WTC11 (cell line): ENCODE measurements around the gene GALNTL6. TPM values are rescaled to one million over a fixed set of nuclear protein-coding genes. Genes with fewer than 3 reads are reported as not detected.
A peak's percentile ranks its signal among the peaks of the same experiment; 100 is the strongest.

Experiments used
- ATAC-seq: fragments of 200-7000 bp; cut with Tn5 transposase; 2 replicates; pipeline ENCODE4 v1.10.0; 2021; ENCODE audit warnings: mild to moderate bottlenecking, moderate library complexity
- CTCF ChIA-PET: fragments of 300-600 bp; sonication (Branson Sonifier 250); formaldehyde crosslinking; loops from one replicate; lab custom pipeline; 2021; ENCODE audit warnings: antibody characterized with exemption; lab: Charles Lee
- POLR2A ChIA-PET: fragments of 350-600 bp; sonication (Branson Sonifier 250); formaldehyde crosslinking; loops from one replicate; lab custom pipeline; 2021; ENCODE audit warnings: antibody characterized with exemption; lab: Charles Lee
- DNase-seq: peaks from one replicate; pipeline ENCODE4 v3.0.0; 2021; ENCODE audit warnings: low spot score
- H3K27ac Mint-ChIP-seq: 2 replicates; pipeline ENCODE4 v1.8.0; 2021; ENCODE audit warnings: mixed read lengths
- H3K27me3 Mint-ChIP-seq: 2 replicates; pipeline ENCODE4 v1.8.0; 2021; ENCODE audit warnings: low read depth, mild to moderate bottlenecking, moderate library complexity, mixed read lengths
- H3K36me3 Mint-ChIP-seq: 2 replicates; pipeline ENCODE4 v1.8.0; 2021; ENCODE audit warnings: mixed read lengths
- H3K4me1 Mint-ChIP-seq: 2 replicates; pipeline ENCODE4 v1.8.0; 2022; ENCODE audit warnings: mixed read lengths
- H3K4me3 Mint-ChIP-seq: 2 replicates; pipeline ENCODE4 v1.8.0; 2021; ENCODE audit warnings: mild to moderate bottlenecking, moderate library complexity, mixed read lengths
- H3K9me3 Mint-ChIP-seq: 2 replicates; pipeline ENCODE4 v1.8.0; 2021; ENCODE audit warnings: mixed read lengths
- ATF6 ChIP-seq: sonication (generic); formaldehyde crosslinking; IDR thresholded peaks from 2 replicates; pipeline ENCODE4 v1.8.1; 2023; ENCODE audit warnings: mild to moderate bottlenecking, missing genetic modification reagents
- CREB1 ChIP-seq: sonication (generic); formaldehyde crosslinking; IDR thresholded peaks from 2 replicates; pipeline ENCODE4 v1.8.0; 2023; ENCODE audit warnings: mild to moderate bottlenecking, missing genetic modification reagents
- HMGXB4 ChIP-seq: sonication (generic); formaldehyde crosslinking; IDR thresholded peaks from 2 replicates; pipeline ENCODE4 v1.8.1; 2023; ENCODE audit warnings: mild to moderate bottlenecking, moderate library complexity, missing genetic modification reagents
- IRF2 ChIP-seq: sonication (generic); formaldehyde crosslinking; IDR thresholded peaks from 2 replicates; pipeline ENCODE4 v1.8.0; 2022; ENCODE audit warnings: low read depth, missing genetic modification reagents, borderline replicate concordance
- KAT7 ChIP-seq: sonication (generic); formaldehyde crosslinking; IDR thresholded peaks from 2 replicates; pipeline ENCODE4 v1.8.1; 2023; ENCODE audit warnings: missing genetic modification reagents, mild to moderate bottlenecking, borderline replicate concordance
- MXD4 ChIP-seq: fragments of 250-450 bp; sonication (Bioruptor Pico); IDR thresholded peaks from 2 replicates; pipeline ENCODE4 v1.8.0; 2021; ENCODE audit warnings: mild to moderate bottlenecking, moderate library complexity, borderline replicate concordance
- NFE2L1 ChIP-seq: sonication (generic); formaldehyde crosslinking; IDR thresholded peaks from 2 replicates; pipeline ENCODE4 v1.8.1; 2023; ENCODE audit warnings: missing genetic modification reagents
- PREB ChIP-seq: sonication (generic); formaldehyde crosslinking; IDR thresholded peaks from 2 replicates; pipeline ENCODE4 v1.8.1; 2022; ENCODE audit warnings: mild to moderate bottlenecking, missing genetic modification reagents, moderate library complexity, borderline replicate concordance
- PRRX2 ChIP-seq: fragments of 250-450 bp; sonication (Bioruptor Pico); IDR thresholded peaks from 2 replicates; pipeline ENCODE4 v1.8.0; 2021; ENCODE audit warnings: mild to moderate bottlenecking
- TCF7 ChIP-seq: sonication (generic); formaldehyde crosslinking; IDR thresholded peaks from 2 replicates; pipeline ENCODE4 v1.8.0; 2022; ENCODE audit warnings: mild to moderate bottlenecking, low read depth, missing genetic modification reagents, moderate library complexity
- TP53 ChIP-seq: sonication (generic); formaldehyde crosslinking; IDR thresholded peaks from 2 replicates; pipeline ENCODE4 v1.8.1; 2023; ENCODE audit warnings: mild to moderate bottlenecking, missing genetic modification reagents
- ZNF121 ChIP-seq: sonication (generic); formaldehyde crosslinking; IDR thresholded peaks from 2 replicates; pipeline ENCODE4 v1.8.0; 2023; ENCODE audit warnings: missing genetic modification reagents
- ZNF232 ChIP-seq: sonication (generic); formaldehyde crosslinking; IDR thresholded peaks from 2 replicates; pipeline ENCODE4 v1.8.0; 2022; ENCODE audit warnings: mild to moderate bottlenecking, missing genetic modification reagents
- total RNA-seq: library from RNA; stranded (reverse); gene quantifications from 3 replicates; pipeline ENCODE4 v1.2.3, GENCODE V29; 2021
- TF ChIP-seq, protein P1 (sequence below): sonication (generic); formaldehyde crosslinking; IDR thresholded peaks from 2 replicates; pipeline ENCODE4 v1.8.0; 2023; ENCODE audit warnings: missing genetic modification reagents, mild to moderate bottlenecking, borderline replicate concordance
- TF ChIP-seq, protein P2 (sequence below): sonication (generic); formaldehyde crosslinking; IDR thresholded peaks from 2 replicates; pipeline ENCODE4 v1.8.1; 2022; ENCODE audit warnings: low read depth, missing genetic modification reagents, borderline replicate concordance
- TF ChIP-seq, protein P3 (sequence below): sonication (generic); formaldehyde crosslinking; IDR thresholded peaks from 2 replicates; pipeline ENCODE4 v1.8.1; 2022; ENCODE audit warnings: low read depth, mild to moderate bottlenecking, moderate library complexity, missing genetic modification reagents, borderline replicate concordance
- TF ChIP-seq, protein P4 (sequence below): sonication (generic); formaldehyde crosslinking; IDR thresholded peaks from 2 replicates; pipeline ENCODE4 v1.8.0; 2022; ENCODE audit warnings: mild to moderate bottlenecking, missing genetic modification reagents

The GALNTL6 gene
- total RNA-seq, 1 experiment from 2014 or later, result 0.24 TPM

- TF ChIP-seq, protein P1, sequence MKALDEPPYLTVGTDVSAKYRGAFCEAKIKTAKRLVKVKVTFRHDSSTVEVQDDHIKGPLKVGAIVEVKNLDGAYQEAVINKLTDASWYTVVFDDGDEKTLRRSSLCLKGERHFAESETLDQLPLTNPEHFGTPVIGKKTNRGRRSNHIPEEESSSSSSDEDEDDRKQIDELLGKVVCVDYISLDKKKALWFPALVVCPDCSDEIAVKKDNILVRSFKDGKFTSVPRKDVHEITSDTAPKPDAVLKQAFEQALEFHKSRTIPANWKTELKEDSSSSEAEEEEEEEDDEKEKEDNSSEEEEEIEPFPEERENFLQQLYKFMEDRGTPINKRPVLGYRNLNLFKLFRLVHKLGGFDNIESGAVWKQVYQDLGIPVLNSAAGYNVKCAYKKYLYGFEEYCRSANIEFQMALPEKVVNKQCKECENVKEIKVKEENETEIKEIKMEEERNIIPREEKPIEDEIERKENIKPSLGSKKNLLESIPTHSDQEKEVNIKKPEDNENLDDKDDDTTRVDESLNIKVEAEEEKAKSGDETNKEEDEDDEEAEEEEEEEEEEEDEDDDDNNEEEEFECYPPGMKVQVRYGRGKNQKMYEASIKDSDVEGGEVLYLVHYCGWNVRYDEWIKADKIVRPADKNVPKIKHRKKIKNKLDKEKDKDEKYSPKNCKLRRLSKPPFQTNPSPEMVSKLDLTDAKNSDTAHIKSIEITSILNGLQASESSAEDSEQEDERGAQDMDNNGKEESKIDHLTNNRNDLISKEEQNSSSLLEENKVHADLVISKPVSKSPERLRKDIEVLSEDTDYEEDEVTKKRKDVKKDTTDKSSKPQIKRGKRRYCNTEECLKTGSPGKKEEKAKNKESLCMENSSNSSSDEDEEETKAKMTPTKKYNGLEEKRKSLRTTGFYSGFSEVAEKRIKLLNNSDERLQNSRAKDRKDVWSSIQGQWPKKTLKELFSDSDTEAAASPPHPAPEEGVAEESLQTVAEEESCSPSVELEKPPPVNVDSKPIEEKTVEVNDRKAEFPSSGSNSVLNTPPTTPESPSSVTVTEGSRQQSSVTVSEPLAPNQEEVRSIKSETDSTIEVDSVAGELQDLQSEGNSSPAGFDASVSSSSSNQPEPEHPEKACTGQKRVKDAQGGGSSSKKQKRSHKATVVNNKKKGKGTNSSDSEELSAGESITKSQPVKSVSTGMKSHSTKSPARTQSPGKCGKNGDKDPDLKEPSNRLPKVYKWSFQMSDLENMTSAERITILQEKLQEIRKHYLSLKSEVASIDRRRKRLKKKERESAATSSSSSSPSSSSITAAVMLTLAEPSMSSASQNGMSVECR (CRISPR knock-in tag), result no peak
Observed at GRCh38 chr4:172997856-172998255, 1184.7 kb downstream of the GALNTL6 start (continued).

GRCh38 chr4:172998527-172999469 is 1185.6 kb downstream of the GALNTL6 start:
- no peak overlapping the region for H3K27ac Mint-ChIP-seq
- ChIA-PET POLR2A (no interaction called here), CTCF (interaction anchor here (1.0 kb wide), 1 partner anchor 15 kb away, joined by 3 read pairs; no protein-coding TSS in a partner anchor)
- H3K4me3 Mint-ChIP-seq, result no peak overlapping the region
- peak; percentile 48; the same call in 1 of the 2 replicates for ATAC-seq
- no peaks in the 10 kb centered on the region for H3K9me3 Mint-ChIP-seq
- no peak for DNase-seq
- peaks cover 5% of the 10 kb centered on the region for H3K4me1 Mint-ChIP-seq
- TF ChIP-seq KAT7 (CRISPR knock-in tag), result no peak
- TF ChIP-seq, protein P2, sequence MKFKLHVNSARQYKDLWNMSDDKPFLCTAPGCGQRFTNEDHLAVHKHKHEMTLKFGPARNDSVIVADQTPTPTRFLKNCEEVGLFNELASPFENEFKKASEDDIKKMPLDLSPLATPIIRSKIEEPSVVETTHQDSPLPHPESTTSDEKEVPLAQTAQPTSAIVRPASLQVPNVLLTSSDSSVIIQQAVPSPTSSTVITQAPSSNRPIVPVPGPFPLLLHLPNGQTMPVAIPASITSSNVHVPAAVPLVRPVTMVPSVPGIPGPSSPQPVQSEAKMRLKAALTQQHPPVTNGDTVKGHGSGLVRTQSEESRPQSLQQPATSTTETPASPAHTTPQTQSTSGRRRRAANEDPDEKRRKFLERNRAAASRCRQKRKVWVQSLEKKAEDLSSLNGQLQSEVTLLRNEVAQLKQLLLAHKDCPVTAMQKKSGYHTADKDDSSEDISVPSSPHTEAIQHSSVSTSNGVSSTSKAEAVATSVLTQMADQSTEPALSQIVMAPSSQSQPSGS (CRISPR knock-in tag), result no peak
- TF ChIP-seq, protein P3, sequence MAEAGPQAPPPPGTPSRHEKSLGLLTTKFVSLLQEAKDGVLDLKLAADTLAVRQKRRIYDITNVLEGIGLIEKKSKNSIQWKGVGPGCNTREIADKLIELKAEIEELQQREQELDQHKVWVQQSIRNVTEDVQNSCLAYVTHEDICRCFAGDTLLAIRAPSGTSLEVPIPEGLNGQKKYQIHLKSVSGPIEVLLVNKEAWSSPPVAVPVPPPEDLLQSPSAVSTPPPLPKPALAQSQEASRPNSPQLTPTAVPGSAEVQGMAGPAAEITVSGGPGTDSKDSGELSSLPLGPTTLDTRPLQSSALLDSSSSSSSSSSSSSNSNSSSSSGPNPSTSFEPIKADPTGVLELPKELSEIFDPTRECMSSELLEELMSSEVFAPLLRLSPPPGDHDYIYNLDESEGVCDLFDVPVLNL (CRISPR knock-in tag), result no peak
- TF ChIP-seq ZNF121 (CRISPR knock-in tag), result no peak
- no peak for TF ChIP-seq NFE2L1 (CRISPR knock-in tag)
- TF ChIP-seq ZNF232 (CRISPR knock-in tag), result no peak
- no peak for TF ChIP-seq TCF7 (CRISPR knock-in tag)
- no peak for TF ChIP-seq HMGXB4 (CRISPR knock-in tag)
- no peak for TF ChIP-seq TP53 (CRISPR knock-in tag)
- TF ChIP-seq, protein P4, sequence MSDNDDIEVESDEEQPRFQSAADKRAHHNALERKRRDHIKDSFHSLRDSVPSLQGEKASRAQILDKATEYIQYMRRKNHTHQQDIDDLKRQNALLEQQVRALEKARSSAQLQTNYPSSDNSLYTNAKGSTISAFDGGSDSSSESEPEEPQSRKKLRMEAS (CRISPR knock-in tag), result no peak
- no peak for TF ChIP-seq ATF6 (CRISPR knock-in tag)
- TF ChIP-seq IRF2 (CRISPR knock-in tag), result no peak
- no peak for TF ChIP-seq PRRX2 (CRISPR knock-in tag)
- TF ChIP-seq PREB, result no peak
- TF ChIP-seq CREB1 (CRISPR knock-in tag), result no peak
- no peak for TF ChIP-seq MXD4 (CRISPR knock-in tag)
- no peaks in the 10 kb centered on the region for H3K36me3 Mint-ChIP-seq
- peaks cover 3% of the 10 kb centered on the region; the same call in 1 of the 2 replicates for H3K27me3 Mint-ChIP-seq
